ENCODE measurements around the gene MCOLN2.

The MCOLN2 gene

GRCh38 chr1:84985365-84985764, 11.5 kb downstream of the MCOLN2 start:
- no peak for DNase-seq

GRCh38 chr1:84982395-84982794, 14.5 kb downstream of the MCOLN2 start:
- no peak for DNase-seq

- DNase-seq = no peak
Measured at GRCh38 chr1:84975035-84975434, 21.9 kb downstream of the MCOLN2 start.

- peak in 1 of 2 experiments; percentile 40 for DNase-seq
Measured at GRCh38 chr1:84973498-84974334, 23.2 kb downstream of the MCOLN2 start.

- no peak for DNase-seq
Measured at GRCh38 chr1:84972377-84972987, 24.4 kb downstream of the MCOLN2 start.

- no peak for DNase-seq
Measured at GRCh38 chr1:84971957-84972356, 25.0 kb downstream of the MCOLN2 start.

GRCh38 chr1:84969489-84970250, 27.2 kb downstream of the MCOLN2 start:
- DNase-seq = peak; percentile 60 to 62

- DNase-seq = no peak
Measured at GRCh38 chr1:84968865-84969264, 28.0 kb downstream of the MCOLN2 start.

- DNase-seq = no peak
Measured at GRCh38 chr1:84968101-84968500, 28.8 kb downstream of the MCOLN2 start.

GRCh38 chr1:84967666-84968065, 29.2 kb downstream of the MCOLN2 start:
- no peak for DNase-seq

- no peak for DNase-seq
Measured at GRCh38 chr1:84963021-84963420, 33.9 kb downstream of the MCOLN2 start.

- DNase-seq = no peak
Measured at GRCh38 chr1:84961316-84961715, 35.6 kb downstream of the MCOLN2 start.

- DNase-seq = no peak
Measured at GRCh38 chr1:84960371-84960770, 36.5 kb downstream of the MCOLN2 start.

GRCh38 chr1:84959294-84959693, 37.6 kb downstream of the MCOLN2 start:
- DNase-seq = peak; percentile 54 to 65

GRCh38 chr1:84957966-84958365, 38.9 kb downstream of the MCOLN2 start:
- DNase-seq = no peak

- no peak for DNase-seq
Measured at GRCh38 chr1:84956655-84957054, 40.3 kb downstream of the MCOLN2 start.

GRCh38 chr1:84956097-84956496, 40.8 kb downstream of the MCOLN2 start:
- no peak for DNase-seq

GRCh38 chr1:84949664-84950063, 47.2 kb downstream of the MCOLN2 start:
- no peak for DNase-seq

- DNase-seq = no peak
Measured at GRCh38 chr1:84947536-84948410, 49.1 kb downstream of the MCOLN2 start.

- no peak for DNase-seq
Measured at GRCh38 chr1:84946631-84947030, 50.3 kb downstream of the MCOLN2 start.

- DNase-seq = peak; percentile 55 to 65
Measured at GRCh38 chr1:84944767-84945486, 52.0 kb downstream of the MCOLN2 start.

GRCh38 chr1:84941843-84942242, 55.1 kb downstream of the MCOLN2 start:
- DNase-seq = no peak

Data from activated T-cell treated with anti-CD3 and anti-CD28 coated beads, Interleukin-2, amount 50 U/mL, for 48 hours (primary cell).